CD8-positive, alpha-beta memory T cell (primary cell): ENCODE results near the gene SMYD3. TPM values are rescaled to one million over a fixed set of nuclear protein-coding genes. Genes with fewer than 3 reads are reported as not detected.

Experiments used
- CTCF ChIA-PET: fragments of 350-600 bp; sonication (Branson Sonifier 250); formaldehyde crosslinking; loops from one replicate; lab custom pipeline; 2021; ENCODE audit warnings: antibody characterized with exemption; lab: Charles Lee
- POLR2A ChIA-PET: fragments of 350-600 bp; sonication (Branson Sonifier 250); formaldehyde crosslinking; loops from one replicate; lab custom pipeline; 2021; ENCODE audit warnings: antibody characterized with exemption; lab: Charles Lee
- DNase-seq, 5 donors: peaks; one replicate each; pipeline versions ENCODE4 v3.0.0 to v3.0.0-alpha.2; 2020 to 2022; ENCODE audit warnings: mixed read lengths in 1 of 5
- H3K27ac ChIP-seq: one replicate; pipeline ENCODE4 v1.7.0; 2013; ENCODE audit warnings: low read depth, mild to moderate bottlenecking, low read length, moderate library complexity
- H3K27me3 ChIP-seq: 2 replicates; pipeline ENCODE4 v1.7.0; 2013; ENCODE audit warnings: low read length, mild to moderate bottlenecking; ENCODE audit not compliant: insufficient read depth, poor library complexity, severe bottlenecking
- H3K36me3 ChIP-seq: 2 replicates; pipeline ENCODE4 v1.7.0; 2013; ENCODE audit warnings: mild to moderate bottlenecking, low read length, moderate library complexity; ENCODE audit not compliant: insufficient read depth
- H3K4me1 ChIP-seq: 2 replicates; pipeline ENCODE4 v1.7.0; 2013; ENCODE audit warnings: mild to moderate bottlenecking, low read length, moderate library complexity; ENCODE audit not compliant: insufficient read depth
- H3K4me3 ChIP-seq: 2 replicates; pipeline ENCODE4 v1.7.0; 2013; ENCODE audit warnings: mild to moderate bottlenecking, low read length
- H3K9me3 ChIP-seq: 2 replicates; pipeline ENCODE4 v1.7.0; 2013; ENCODE audit warnings: mild to moderate bottlenecking, low read length
- H3K27ac Mint-ChIP-seq, 8 donors: one replicate each; pipeline ENCODE4 v1.8.0; 2020 to 2021; ENCODE audit warnings: mixed read lengths in 8 of 8, mild to moderate bottlenecking in 6 of 8, inconsistent platforms in 3 of 8, moderate library complexity in 3 of 8
- H3K27me3 Mint-ChIP-seq, 2 donors: one replicate each; pipeline ENCODE4 v1.8.0; 2020 to 2021; ENCODE audit warnings: mixed read lengths in 2 of 2, mild to moderate bottlenecking in 1 of 2, moderate library complexity in 1 of 2
- H3K36me3 Mint-ChIP-seq, 3 donors: one replicate each; pipeline ENCODE4 v1.8.0; 2020 to 2021; ENCODE audit warnings: mixed read lengths in 3 of 3, inconsistent platforms in 1 of 3, mild to moderate bottlenecking in 1 of 3
- H3K4me1 Mint-ChIP-seq, 3 donors: one replicate each; pipeline ENCODE4 v1.8.0; 2020 to 2021; ENCODE audit warnings: mixed read lengths in 3 of 3, inconsistent platforms in 1 of 3, mild to moderate bottlenecking in 1 of 3
- H3K4me3 Mint-ChIP-seq, 7 donors: one replicate each; pipeline ENCODE4 v1.8.0; 2020 to 2021; ENCODE audit warnings: mixed read lengths in 7 of 7, mild to moderate bottlenecking in 6 of 7, moderate library complexity in 4 of 7, inconsistent platforms in 2 of 7
- H3K9me3 Mint-ChIP-seq, 5 donors: one replicate each; pipeline ENCODE4 v1.8.0; 2020 to 2022; ENCODE audit warnings: mixed read lengths in 5 of 5, mild to moderate bottlenecking in 3 of 5, moderate library complexity in 2 of 5, inconsistent platforms in 1 of 5
- polyA plus RNA-seq: library from polyadenylated mRNA; unstranded; fragments of 300-500 nt; fragmentation: Illumina TruSeq; gene quantifications from one replicate; pipeline ENCODE4 v1.2.3, GENCODE V29; 2021
- total RNA-seq, 2 experiments: library from RNA; stranded (reverse); gene quantifications; one replicate each; pipeline ENCODE4 v1.2.3, GENCODE V29; 2021

SMYD3 gene
- total and polyA plus RNA-seq, 3 experiments from 2014 or later: 12.4 to 31.7 (median 14.5) TPM

DNA sequence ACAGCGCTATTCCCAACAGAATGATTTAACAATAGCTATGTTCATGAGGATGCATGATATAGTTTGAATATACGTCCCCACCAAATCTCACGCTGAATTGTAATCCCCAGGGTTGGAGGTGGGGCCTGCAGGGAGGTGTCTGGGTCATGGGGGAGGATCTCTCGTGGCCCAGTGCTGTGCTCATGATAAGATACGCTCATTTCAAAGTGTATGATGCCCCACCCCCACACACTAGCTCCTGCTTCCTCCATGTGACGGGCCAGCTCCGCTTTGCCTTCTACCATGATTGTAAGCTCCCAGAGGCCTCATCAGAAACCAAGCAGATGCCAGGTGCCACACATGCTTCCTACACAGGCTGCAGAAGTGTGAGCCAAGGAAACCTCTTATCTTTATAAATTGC, 93.6 kb downstream of the SMYD3 start:
- Histone ChIP-seq H3K27me3 (no peaks in the 10 kb centered on the region), H3K4me3 (no peak overlapping the region), H3K9me3 (no peaks in the 10 kb centered on the region), H3K36me3 (no peaks in the 10 kb centered on the region), H3K4me1 (no peaks in the 10 kb centered on the region), H3K27ac (no peak overlapping the region)
- Mint-ChIP-seq H3K9me3 (peaks cover 4 to 55% (median 9%) of the 10 kb centered on the region in 5 donors), H3K36me3 (peaks cover 15 to 47% (median 16%) of the 10 kb centered on the region in 3 donors), H3K27me3 (no peaks in the 10 kb centered on the region), H3K27ac (no peak overlapping the region), H3K4me3 (no peak overlapping the region), H3K4me1 (peaks cover 0 to 7% (median 0%) of the 10 kb centered on the region in 3 donors)
- ChIA-PET CTCF (no interaction called here), POLR2A (no interaction called here)
- DNase-seq: no peak

DNA sequence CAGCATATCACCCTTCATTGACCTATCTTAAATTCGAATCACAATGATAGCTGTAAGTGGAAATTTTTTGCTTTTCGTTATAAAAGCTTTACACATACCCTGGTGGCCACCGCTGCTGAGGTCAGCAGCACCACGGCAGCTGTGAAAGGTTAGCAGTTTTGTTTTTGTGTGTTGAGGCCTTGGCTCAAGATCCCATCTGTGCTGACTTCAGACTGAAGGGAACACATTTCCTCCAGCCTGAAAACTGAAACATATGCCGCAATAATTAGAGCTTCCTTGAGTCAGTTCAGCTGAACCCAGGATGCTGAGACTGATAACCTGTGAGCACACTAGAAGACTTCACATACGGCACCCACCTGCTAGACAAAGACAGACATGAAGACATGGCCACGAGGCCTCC, 103.0 kb downstream of the SMYD3 start:
- ChIA-PET POLR2A (no interaction called here), CTCF (no interaction called here)
- Mint-ChIP-seq H3K4me1 (peaks cover 0 to 7% (median 3%) of the 10 kb centered on the region in 3 donors), H3K27ac (no peak overlapping the region), H3K36me3 (peaks cover 2 to 38% (median 6%) of the 10 kb centered on the region in 3 donors), H3K27me3 (peaks cover 0 to 3% of the 10 kb centered on the region in 2 donors), H3K4me3 (no peak overlapping the region), H3K9me3 (peaks cover 0 to 28% (median 0%) of the 10 kb centered on the region in 5 donors)
- Histone ChIP-seq H3K27me3 (no peaks in the 10 kb centered on the region), H3K4me3 (no peak overlapping the region), H3K9me3 (no peaks in the 10 kb centered on the region), H3K4me1 (no peaks in the 10 kb centered on the region), H3K36me3 (no peaks in the 10 kb centered on the region), H3K27ac (no peak overlapping the region)
- no peak for DNase-seq

DNA sequence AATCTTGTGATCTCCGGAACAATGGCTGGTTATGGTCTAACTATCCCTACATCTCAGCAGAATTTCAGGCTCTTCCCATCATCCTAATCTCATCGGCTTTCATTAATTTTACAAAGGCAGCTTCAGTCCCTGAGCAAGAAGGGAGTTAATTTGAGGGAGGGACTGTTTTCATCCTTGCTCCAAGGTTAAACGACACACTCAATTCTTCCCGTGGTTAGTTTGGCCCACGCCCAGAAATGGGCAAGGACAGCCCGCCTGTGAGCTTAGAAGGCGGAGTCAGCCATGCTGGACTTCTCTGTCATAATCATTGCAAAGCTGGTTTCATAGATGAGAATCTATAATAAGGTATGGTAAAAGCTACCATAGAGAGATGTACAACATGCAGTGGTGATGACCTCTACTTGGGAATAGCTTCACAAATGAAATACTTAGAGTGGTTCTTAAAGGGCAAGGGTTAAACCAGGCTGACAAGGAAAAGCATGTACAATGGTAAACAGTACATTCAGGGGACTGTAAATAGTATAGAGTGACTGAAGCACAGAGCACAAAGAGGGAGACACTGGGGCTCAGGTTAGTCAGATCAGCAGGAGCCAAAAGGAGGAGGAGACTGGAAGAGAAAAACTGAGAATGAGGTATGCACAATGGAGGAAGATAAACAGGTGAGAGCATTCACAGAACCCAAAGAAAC, 108.8 kb downstream of the SMYD3 start:
- Mint-ChIP-seq H3K36me3 (peaks cover 2 to 54% (median 9%) of the 10 kb centered on the region in 3 donors), H3K4me3 (no peak overlapping the region), H3K4me1 (peaks cover 2 to 9% (median 7%) of the 10 kb centered on the region in 3 donors), H3K27ac (peak overlapping the region in 2 of 8 donors; percentile 9 to 81), H3K9me3 (peaks cover 0 to 52% (median 2%) of the 10 kb centered on the region in 5 donors), H3K27me3 (no peaks in the 10 kb centered on the region)
- ChIA-PET CTCF (no interaction called here), POLR2A (no interaction called here)
- DNase-seq: no peak
- Histone ChIP-seq H3K27me3 (no peaks in the 10 kb centered on the region), H3K27ac (no peak overlapping the region), H3K4me3 (no peak overlapping the region), H3K4me1 (no peaks in the 10 kb centered on the region), H3K9me3 (no peaks in the 10 kb centered on the region), H3K36me3 (no peaks in the 10 kb centered on the region)

DNA sequence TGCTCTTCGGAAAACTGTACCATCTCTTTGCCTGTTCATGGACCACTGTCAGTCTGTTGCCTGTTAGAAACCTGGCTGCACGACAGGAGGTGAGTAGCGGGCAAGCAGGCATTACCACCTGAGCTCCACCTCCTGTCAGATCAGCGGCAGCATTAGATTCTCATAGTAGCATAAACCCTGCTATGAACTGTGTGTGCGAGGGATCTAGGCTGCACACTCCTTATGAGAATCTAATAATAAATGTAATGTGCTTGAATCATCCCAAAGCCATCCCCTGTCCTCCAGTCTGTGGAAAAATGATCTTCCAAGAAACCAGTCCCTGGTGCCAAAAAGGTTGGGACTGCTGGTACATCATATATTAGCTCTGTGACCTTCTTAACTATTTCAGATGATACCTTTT, 110.0 kb downstream of the SMYD3 start:
- POLR2A ChIA-PET: no interaction called here
- peaks cover 2 to 62% (median 9%) of the 10 kb centered on the region in 3 donors for H3K36me3 Mint-ChIP-seq

DNA sequence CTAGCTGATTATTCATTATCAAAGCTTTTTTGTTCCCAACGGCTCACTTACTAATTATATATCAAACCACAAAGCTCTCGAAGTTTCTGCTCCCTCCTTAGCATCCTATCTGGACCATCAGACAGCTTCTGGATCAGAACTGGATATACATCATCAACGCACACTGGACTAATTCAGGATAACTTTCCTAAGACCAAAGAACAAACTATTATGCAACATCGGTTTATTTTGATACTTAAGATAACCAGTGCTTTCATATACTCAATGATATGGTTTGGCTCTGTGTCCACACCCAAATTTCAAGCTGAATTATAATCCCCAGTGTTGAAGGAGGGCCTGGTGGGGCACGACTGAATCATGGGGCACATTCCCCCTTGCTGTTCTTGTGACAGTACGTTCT, 110.8 kb downstream of the SMYD3 start:
- ChIA-PET CTCF (no interaction called here), POLR2A (no interaction called here)
- H3K9me3 Mint-ChIP-seq: peaks cover 2 to 58% (median 11%) of the 10 kb centered on the region in 5 donors
- H3K27ac Mint-ChIP-seq: peak overlapping the region in 1 of 8 donors; percentile 27
- H3K36me3 Mint-ChIP-seq: peaks cover 8 to 69% (median 13%) of the 10 kb centered on the region in 3 donors
- H3K4me3 ChIP-seq: no peak overlapping the region
- H3K27me3 Mint-ChIP-seq: no peaks in the 10 kb centered on the region
- no peak overlapping the region for H3K27ac ChIP-seq
- H3K4me3 Mint-ChIP-seq: no peak overlapping the region
- H3K4me1 ChIP-seq: no peaks in the 10 kb centered on the region
- no peaks in the 10 kb centered on the region for H3K36me3 ChIP-seq
- H3K9me3 ChIP-seq: no peaks in the 10 kb centered on the region
- H3K4me1 Mint-ChIP-seq: peaks cover 2 to 9% (median 7%) of the 10 kb centered on the region in 3 donors
- no peaks in the 10 kb centered on the region for H3K27me3 ChIP-seq
- no peak for DNase-seq

More for the DNA sequence above, 110.0 kb downstream of the SMYD3 start:
- Histone ChIP-seq H3K4me3 (no peak overlapping the region), H3K27me3 (no peaks in the 10 kb centered on the region), H3K9me3 (no peaks in the 10 kb centered on the region), H3K36me3 (no peaks in the 10 kb centered on the region), H3K4me1 (no peaks in the 10 kb centered on the region), H3K27ac (no peak overlapping the region)
- H3K9me3 Mint-ChIP-seq: peaks cover 0 to 53% (median 4%) of the 10 kb centered on the region in 5 donors
- no peaks in the 10 kb centered on the region for H3K27me3 Mint-ChIP-seq
- CTCF ChIA-PET: no interaction called here
- DNase-seq: no peak
- H3K4me1 Mint-ChIP-seq: peaks cover 2 to 9% (median 7%) of the 10 kb centered on the region in 3 donors
- H3K4me3 Mint-ChIP-seq: no peak overlapping the region
- H3K27ac Mint-ChIP-seq: no peak overlapping the region

DNA sequence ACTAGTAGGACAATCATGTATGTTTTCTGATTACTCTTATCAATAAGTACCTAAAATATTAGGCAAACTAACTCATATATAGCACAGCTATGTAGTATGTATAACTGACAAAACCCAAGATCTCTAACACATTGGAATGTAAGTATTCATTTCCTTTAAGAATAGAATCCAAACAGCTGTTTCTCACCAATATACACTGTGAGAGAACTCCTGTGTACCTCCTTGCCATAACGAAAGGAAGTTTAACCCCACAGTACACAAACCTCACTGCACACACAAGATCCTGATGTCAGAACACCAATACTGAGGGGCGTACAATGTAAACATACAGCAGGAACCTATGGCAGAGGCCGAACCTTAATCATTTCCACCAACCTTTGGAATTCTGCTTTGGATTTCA, 113.0 kb downstream of the SMYD3 start:
- H3K9me3 Mint-ChIP-seq: peaks cover 9 to 64% (median 19%) of the 10 kb centered on the region in 5 donors
- no peak overlapping the region for H3K27ac Mint-ChIP-seq

DNA sequence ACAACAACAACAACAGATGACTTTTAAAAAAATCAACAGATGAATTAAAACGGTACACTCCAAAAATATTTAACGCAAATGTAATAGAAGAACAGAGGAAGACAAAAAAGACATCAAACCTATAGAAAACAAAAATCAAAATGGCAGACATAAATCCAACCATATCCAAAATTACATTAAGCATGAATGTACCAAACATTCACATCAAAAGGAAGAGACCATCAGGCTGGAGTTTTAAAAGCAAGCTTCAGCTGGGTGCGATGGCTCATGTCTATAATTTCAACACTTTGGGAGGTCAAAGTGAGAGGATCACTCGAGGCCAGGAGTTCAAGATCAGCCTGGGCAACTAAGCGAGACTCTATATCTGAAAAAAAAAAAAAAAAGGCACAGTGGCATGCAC, 116.2 kb downstream of the SMYD3 start:
- Mint-ChIP-seq H3K27ac (no peak overlapping the region), H3K4me1 (peaks cover 0 to 3% (median 2%) of the 10 kb centered on the region in 3 donors), H3K36me3 (peaks cover 14 to 43% (median 15%) of the 10 kb centered on the region in 3 donors), H3K4me3 (no peak overlapping the region), H3K9me3 (peaks cover 9 to 44% (median 19%) of the 10 kb centered on the region in 5 donors), H3K27me3 (no peaks in the 10 kb centered on the region)
- DNase-seq: no peak
- POLR2A ChIA-PET: no interaction called here
- Histone ChIP-seq H3K9me3 (no peaks in the 10 kb centered on the region), H3K4me3 (no peak overlapping the region), H3K27me3 (no peaks in the 10 kb centered on the region), H3K36me3 (no peaks in the 10 kb centered on the region), H3K4me1 (no peaks in the 10 kb centered on the region), H3K27ac (no peak overlapping the region)
- CTCF ChIA-PET: no interaction called here

More for the DNA sequence above, 113.0 kb downstream of the SMYD3 start:
- peaks cover 16 to 72% (median 19%) of the 10 kb centered on the region in 3 donors for H3K36me3 Mint-ChIP-seq
- no peak for DNase-seq
- ChIA-PET CTCF (no interaction called here), POLR2A (no interaction called here)
- H3K4me1 Mint-ChIP-seq: peaks cover 2 to 9% (median 7%) of the 10 kb centered on the region in 3 donors
- Histone ChIP-seq H3K4me1 (no peaks in the 10 kb centered on the region), H3K9me3 (no peaks in the 10 kb centered on the region), H3K27ac (no peak overlapping the region), H3K27me3 (no peaks in the 10 kb centered on the region), H3K36me3 (no peaks in the 10 kb centered on the region), H3K4me3 (no peak overlapping the region)
- H3K4me3 Mint-ChIP-seq: no peak overlapping the region
- no peaks in the 10 kb centered on the region for H3K27me3 Mint-ChIP-seq

DNA sequence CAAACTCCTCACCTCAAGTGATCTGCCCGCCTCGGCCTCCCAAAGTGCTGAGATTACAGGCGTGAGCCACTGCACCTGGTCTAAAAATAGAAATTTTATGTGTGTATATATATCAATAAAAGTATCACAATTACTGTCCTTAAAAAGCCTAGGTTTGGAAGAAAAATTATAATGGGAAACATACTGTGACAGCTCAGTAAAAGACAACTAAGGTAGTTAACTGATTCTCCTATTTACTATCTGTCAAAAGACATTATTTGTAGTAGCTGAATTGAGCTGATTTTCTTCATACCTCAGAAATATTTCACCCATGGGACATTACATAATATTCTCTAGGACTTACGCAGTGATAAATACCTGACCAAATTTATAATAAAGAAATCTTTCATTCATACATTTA, 122.5 kb downstream of the SMYD3 start:
- Histone ChIP-seq H3K9me3 (no peaks in the 10 kb centered on the region), H3K36me3 (no peaks in the 10 kb centered on the region), H3K27ac (no peak overlapping the region), H3K4me1 (no peaks in the 10 kb centered on the region), H3K27me3 (no peaks in the 10 kb centered on the region), H3K4me3 (no peak overlapping the region)
- Mint-ChIP-seq H3K4me3 (no peak overlapping the region), H3K9me3 (peaks cover 0 to 12% (median 0%) of the 10 kb centered on the region in 5 donors), H3K27me3 (no peaks in the 10 kb centered on the region), H3K4me1 (peaks cover 0 to 8% (median 7%) of the 10 kb centered on the region in 3 donors), H3K36me3 (peaks cover 0 to 30% (median 0%) of the 10 kb centered on the region in 3 donors), H3K27ac (no peak overlapping the region)
- POLR2A ChIA-PET: no interaction called here
- CTCF ChIA-PET: no interaction called here
- no peak for DNase-seq
